IMR-90 (cell line): ENCODE results near the gene APEX1. TPM values are rescaled to one million over a fixed set of nuclear protein-coding genes. Genes with fewer than 3 reads are reported as not detected.
A peak's percentile ranks its signal among the peaks of the same experiment; 100 is the strongest.

Experiments
- ATAC-seq: fragments of 200-7000 bp; cut with Tn5 transposase; 2 replicates; pipeline ENCODE4 v1.9.1; 2020; ENCODE audit warnings: low read depth, mild to moderate bottlenecking, moderate library complexity
- BruUV-seq: library from RNA; stranded (reverse); fragments of 400-500 nt; replicated peaks from 2 replicates; lab custom pipeline; 2021; lab: Mats Ljungman, UMichigan
- CTCF ChIA-PET: fragments of 300-600 bp; formaldehyde crosslinking; extraction: SDS; loops from one replicate; lab custom pipeline; 2021; ENCODE audit warnings: antibody characterized with exemption; lab: Yijun Ruan, JAX
- POLR2A ChIA-PET: fragments of 300-600 bp; sonication (Branson Sonifier 250); formaldehyde crosslinking; loops from one replicate; lab custom pipeline; 2022; ENCODE audit warnings: antibody characterized with exemption; ENCODE audit not compliant: unreplicated experiment; lab: Charles Lee
- DNase-seq: peaks from one replicate; pipeline ENCODE4 v3.0.0; 2013
- H2AFZ ChIP-seq: replicated peaks from 2 replicates; pipeline ENCODE3; 2013; ENCODE audit warnings: low read length, mild to moderate bottlenecking; ENCODE audit not compliant: poor library complexity
- H2AK5ac ChIP-seq: 2 replicates; pipeline ENCODE4 v1.6.1; 2013; ENCODE audit warnings: low read depth, low read length, inconsistent platforms
- H2AK9ac ChIP-seq: replicated peaks from 2 replicates; pipeline ENCODE3; 2013; ENCODE audit warnings: mild to moderate bottlenecking, low read depth, low read length, moderate library complexity; ENCODE audit not compliant: poor library complexity
- H2BK120ac ChIP-seq: 2 replicates; pipeline ENCODE4 v1.6.1; 2013; ENCODE audit warnings: low read depth, low read length, inconsistent platforms
- H2BK15ac ChIP-seq: 3 replicates; pipeline ENCODE4 v1.6.1; 2013; ENCODE audit warnings: low read depth, low read length, inconsistent platforms
- H2BK20ac ChIP-seq: 2 replicates; pipeline ENCODE4 v1.6.1; 2013; ENCODE audit warnings: low read depth, mild to moderate bottlenecking, inconsistent platforms, low read length, moderate library complexity
- H2BK5ac ChIP-seq: 2 replicates; pipeline ENCODE4 v1.6.1; 2013; ENCODE audit warnings: mild to moderate bottlenecking, low read depth, low read length, inconsistent platforms; ENCODE audit not compliant: poor library complexity, severe bottlenecking
- H3K14ac ChIP-seq: replicated peaks from 2 replicates; pipeline ENCODE4 v1.6.1; 2013; ENCODE audit warnings: low read depth, low read length, inconsistent platforms
- H3K18ac ChIP-seq: 2 replicates; pipeline ENCODE4 v1.6.1; 2013; ENCODE audit warnings: low read depth, low read length, control low read depth
- H3K23ac ChIP-seq: 2 replicates; pipeline ENCODE4 v1.6.1; 2013; ENCODE audit warnings: low read depth, low read length, inconsistent platforms
- H3K27ac ChIP-seq: 2 replicates; pipeline ENCODE4 v1.5.1; 2013; ENCODE audit warnings: mild to moderate bottlenecking, control low read depth, low read length; ENCODE audit not compliant: insufficient read depth
- H3K27me3 ChIP-seq: 2 replicates; pipeline ENCODE4 v1.6.1; 2013; ENCODE audit warnings: low read length; ENCODE audit not compliant: control insufficient read depth, insufficient read depth
- H3K36me3 ChIP-seq: 2 replicates; pipeline ENCODE4 v1.6.1; 2013; ENCODE audit warnings: low read length, mixed read lengths; ENCODE audit not compliant: control insufficient read depth, insufficient read depth
- H3K4ac ChIP-seq: 2 replicates; pipeline ENCODE4 v1.6.1; 2013; ENCODE audit warnings: low read depth, low read length, inconsistent platforms
- H3K4me1 ChIP-seq: 2 replicates; pipeline ENCODE4 v1.6.1; 2013; ENCODE audit warnings: low read length, mixed read lengths; ENCODE audit not compliant: control insufficient read depth, insufficient read depth
- H3K4me2 ChIP-seq: 2 replicates; pipeline ENCODE4 v1.6.1; 2013; ENCODE audit warnings: low read depth, mild to moderate bottlenecking, control low read depth, low read length, moderate library complexity
- H3K4me3 ChIP-seq: 2 replicates; pipeline ENCODE4 v1.5.1; 2013; ENCODE audit warnings: low read depth, mild to moderate bottlenecking, control low read depth, low read length, moderate library complexity; ENCODE audit not compliant: insufficient read depth
- H3K56ac ChIP-seq: 2 replicates; pipeline ENCODE4 v1.6.1; 2013; ENCODE audit warnings: low read length, inconsistent platforms; ENCODE audit not compliant: insufficient read depth; ENCODE audit errors: extremely low read depth
- H3K79me1 ChIP-seq, 2 experiments: 2 replicates each; pipeline ENCODE4 v1.6.1; 2013; ENCODE audit warnings: low read length in 2 of 2, inconsistent platforms in 1 of 2, low read depth in 1 of 2
- H3K9ac ChIP-seq: 2 replicates; pipeline ENCODE4 v1.6.1; 2013; ENCODE audit warnings: low read depth, low read length, control low read depth
- H3K9me1 ChIP-seq: 2 replicates; pipeline ENCODE4 v1.6.1; 2013; ENCODE audit warnings: low read length, inconsistent platforms; ENCODE audit not compliant: insufficient read depth
- H3K9me3 ChIP-seq: 2 replicates; pipeline ENCODE4 v1.6.1; 2013; ENCODE audit warnings: low read length; ENCODE audit not compliant: control insufficient read depth, insufficient read depth
- H4K20me1 ChIP-seq: 2 replicates; pipeline ENCODE4 v1.6.1; 2013; ENCODE audit warnings: low read length, inconsistent platforms; ENCODE audit not compliant: insufficient read depth
- H4K5ac ChIP-seq: 2 replicates; pipeline ENCODE4 v1.6.1; 2013; ENCODE audit warnings: mild to moderate bottlenecking, low read depth, low read length, control low read depth
- H4K8ac ChIP-seq, 2 experiments: 2 replicates each; pipeline ENCODE4 v1.6.1; 2013; ENCODE audit warnings: low read depth in 2 of 2, low read length in 2 of 2, control low read depth in 1 of 2, inconsistent platforms in 1 of 2
- H4K91ac ChIP-seq: 2 replicates; pipeline ENCODE4 v1.6.1; 2013; ENCODE audit warnings: low read depth, low read length, inconsistent platforms; ENCODE audit not compliant: insufficient read depth
- BHLHE40 ChIP-seq: fragments of 150-350 bp; IDR thresholded peaks from 2 replicates; pipeline ENCODE4 v1.6.1; 2016; ENCODE audit warnings: mild to moderate bottlenecking, low read depth, low read length
- CEBPB ChIP-seq: IDR thresholded peaks from 2 replicates; pipeline ENCODE4 v1.6.1; 2012; ENCODE audit warnings: low read depth, low read length, improper control_type of control experiment
- CHD1 ChIP-seq: IDR thresholded peaks from 2 replicates; pipeline ENCODE4 v1.6.1; 2012; ENCODE audit warnings: low read depth, low read length, improper control_type of control experiment
- ELK1 ChIP-seq: fragments of 150-350 bp; IDR thresholded peaks from 2 replicates; pipeline ENCODE4 v1.6.1; 2016; ENCODE audit warnings: low read depth, mild to moderate bottlenecking, low read length, moderate library complexity, borderline replicate concordance
- FOS ChIP-seq: fragments of 150-350 bp; IDR thresholded peaks from 2 replicates; pipeline ENCODE4 v1.6.1; 2016; ENCODE audit warnings: low read depth, low read length
- MAFK ChIP-seq: IDR thresholded peaks from 2 replicates; pipeline ENCODE4 v1.6.1; 2012; ENCODE audit warnings: low read depth, low read length, improper control_type of control experiment
- MAZ ChIP-seq: IDR thresholded peaks from 2 replicates; pipeline ENCODE4 v1.6.1; 2012; ENCODE audit warnings: low read depth, mild to moderate bottlenecking, low read length, improper control_type of control experiment, moderate library complexity, borderline replicate concordance
- MXI1 ChIP-seq: IDR thresholded peaks from 2 replicates; pipeline ENCODE4 v1.6.1; 2012; ENCODE audit warnings: low read depth, mild to moderate bottlenecking, low read length, moderate library complexity, borderline replicate concordance
- NFE2L2 ChIP-seq: fragments of 150-350 bp; IDR thresholded peaks from 2 replicates; pipeline ENCODE4 v1.6.1; 2016; ENCODE audit warnings: low read depth, mild to moderate bottlenecking, low read length
- POLR2A ChIP-seq: IDR thresholded peaks from 2 replicates; pipeline ENCODE4 v1.6.1; 2012; ENCODE audit warnings: mild to moderate bottlenecking, low read depth, low read length
- RAD21 ChIP-seq: IDR thresholded peaks from 2 replicates; pipeline ENCODE4 v1.6.1; 2012; ENCODE audit warnings: low read length, improper control_type of control experiment
- RCOR1 ChIP-seq: IDR thresholded peaks from 2 replicates; pipeline ENCODE4 v1.6.1; 2012; ENCODE audit warnings: mild to moderate bottlenecking, low read length, improper control_type of control experiment; ENCODE audit not compliant: insufficient replicate concordance
- RFX5 ChIP-seq: IDR thresholded peaks from 2 replicates; pipeline ENCODE4 v1.8.0; 2012; ENCODE audit warnings: low read depth, mild to moderate bottlenecking, low read length, moderate library complexity
- SMC3 ChIP-seq: fragments of 150-350 bp; IDR thresholded peaks from 2 replicates; pipeline ENCODE4 v1.6.1; 2016; ENCODE audit warnings: low read depth, mild to moderate bottlenecking, antibody characterized with exemption, low read length, moderate library complexity
- WGBS, 2 experiments: methylation state at CpG; one replicate each; pipeline versions ENCODE4 v1.1.5 to v1.1.7; 2013; ENCODE audit warnings: missing lambda C conversion rate in 2 of 2; ENCODE audit not compliant: insufficient read length in 1 of 2; ENCODE audit errors: extremely low coverage in 2 of 2; 5-methylcytosine and 5-hydroxymethylcytosine counted together
- dilution Hi-C: fragments of 300-500 bp; cut with HindIII; formaldehyde crosslinking; loops from one replicate; pipeline ENCODE4 v1.14.3; 2018; ENCODE audit warnings: low sequenced_read_pairs; ENCODE audit not compliant: unreplicated experiment
- in situ Hi-C: fragments of 300-500 bp; cut with MboI; formaldehyde crosslinking; loops from 3 replicates; pipeline ENCODE4 v1.14.3; 2019; ENCODE audit warnings: low sequenced_read_pairs, inconsistent platforms, mixed read lengths
- intact Hi-C: fragments of 100-400 bp; cut with micrococcal nuclease; formaldehyde crosslinking; loops from 2 replicates; pipeline ENCODE4 v1.10.0; 2022
- polyA plus RNA-seq, 3 experiments: library from polyadenylated mRNA; depleted of rRNA; stranded (reverse); fragments of >200 nt; gene quantifications; 2 replicates each; pipeline ENCODE4 v1.2.3, GENCODE V29; 2012; ENCODE audit warnings: low replicate concordance in 1 of 3
- total RNA-seq: library from RNA; depleted of rRNA; stranded (reverse); fragments of >200 nt; gene quantifications from 2 replicates; pipeline ENCODE4 v1.2.3, GENCODE V29; 2012
- TF ChIP-seq, protein P1 (sequence below): fragments of 150-350 bp; IDR thresholded peaks from 2 replicates; pipeline ENCODE4 v1.6.1; 2017; ENCODE audit warnings: mild to moderate bottlenecking, antibody characterized with exemption, low read length, low read depth
- TF ChIP-seq, protein P2 (sequence below): conservative IDR thresholded peaks from 2 replicates; pipeline ENCODE4 v1.5.1; 2012; ENCODE audit warnings: mild to moderate bottlenecking, low read depth, low read length, improper control_type of control experiment

APEX1 gene
- total and polyA plus RNA-seq, 2 of the 4 experiments (the other 2 are of a cell fraction) = 125 to 241 TPM

DNA sequence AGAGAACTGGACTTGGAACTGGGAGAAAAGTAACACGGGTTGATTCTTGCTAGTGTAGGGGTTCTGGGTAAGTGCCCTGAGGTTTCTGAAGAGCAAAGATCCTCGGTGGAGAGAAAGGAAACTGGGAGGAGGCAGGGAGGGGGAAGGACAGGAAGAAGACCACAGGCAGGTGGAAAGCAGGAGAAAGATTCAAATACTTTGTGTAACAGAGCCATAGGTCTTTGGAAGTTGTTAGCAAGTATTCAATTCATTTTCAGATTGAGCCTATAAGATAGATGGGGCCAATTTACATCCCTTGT lies 15.5 kb downstream of the APEX1 start:
- no peak overlapping the region for H3K14ac ChIP-seq
- H4K20me1 ChIP-seq = no peaks in the 10 kb centered on the region
- no CpG with 5 or more reads among the region's 2 CpGs for WGBS, 2 experiments
- H4K91ac ChIP-seq = no peak overlapping the region
- POLR2A ChIA-PET = no interaction called here
- H3K9me3 ChIP-seq = no peaks in the 10 kb centered on the region
- 0 out of 2 replicates have a peak overlapping the region, but pooled peaks have one; percentile 72 for H3K4ac ChIP-seq
- TF ChIP-seq NFE2L2 (no peak), BHLHE40 (no peak), RAD21 (no peak), FOS (no peak), CHD1 (no peak), ELK1 (no peak), MAZ (no peak), CEBPB (no peak), RCOR1 (no peak), MAFK (no peak), MXI1 (no peak), RFX5 (no peak), SMC3 (no peak), POLR2A (no peak)
- TF ChIP-seq, protein P1, sequence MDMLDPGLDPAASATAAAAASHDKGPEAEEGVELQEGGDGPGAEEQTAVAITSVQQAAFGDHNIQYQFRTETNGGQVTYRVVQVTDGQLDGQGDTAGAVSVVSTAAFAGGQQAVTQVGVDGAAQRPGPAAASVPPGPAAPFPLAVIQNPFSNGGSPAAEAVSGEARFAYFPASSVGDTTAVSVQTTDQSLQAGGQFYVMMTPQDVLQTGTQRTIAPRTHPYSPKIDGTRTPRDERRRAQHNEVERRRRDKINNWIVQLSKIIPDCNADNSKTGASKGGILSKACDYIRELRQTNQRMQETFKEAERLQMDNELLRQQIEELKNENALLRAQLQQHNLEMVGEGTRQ = no peak
- TF ChIP-seq, protein P2, sequence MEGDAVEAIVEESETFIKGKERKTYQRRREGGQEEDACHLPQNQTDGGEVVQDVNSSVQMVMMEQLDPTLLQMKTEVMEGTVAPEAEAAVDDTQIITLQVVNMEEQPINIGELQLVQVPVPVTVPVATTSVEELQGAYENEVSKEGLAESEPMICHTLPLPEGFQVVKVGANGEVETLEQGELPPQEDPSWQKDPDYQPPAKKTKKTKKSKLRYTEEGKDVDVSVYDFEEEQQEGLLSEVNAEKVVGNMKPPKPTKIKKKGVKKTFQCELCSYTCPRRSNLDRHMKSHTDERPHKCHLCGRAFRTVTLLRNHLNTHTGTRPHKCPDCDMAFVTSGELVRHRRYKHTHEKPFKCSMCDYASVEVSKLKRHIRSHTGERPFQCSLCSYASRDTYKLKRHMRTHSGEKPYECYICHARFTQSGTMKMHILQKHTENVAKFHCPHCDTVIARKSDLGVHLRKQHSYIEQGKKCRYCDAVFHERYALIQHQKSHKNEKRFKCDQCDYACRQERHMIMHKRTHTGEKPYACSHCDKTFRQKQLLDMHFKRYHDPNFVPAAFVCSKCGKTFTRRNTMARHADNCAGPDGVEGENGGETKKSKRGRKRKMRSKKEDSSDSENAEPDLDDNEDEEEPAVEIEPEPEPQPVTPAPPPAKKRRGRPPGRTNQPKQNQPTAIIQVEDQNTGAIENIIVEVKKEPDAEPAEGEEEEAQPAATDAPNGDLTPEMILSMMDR = no peak
- no peak overlapping the region for H2AK9ac ChIP-seq
- no peak overlapping the region for H3K18ac ChIP-seq
- peak overlapping the region; percentile 88; the same call in 1 of the 2 replicates for H3K4me3 ChIP-seq
- peaks cover 15 to 17% of the 10 kb centered on the region in 2 experiments for H3K79me1 ChIP-seq
- no peak overlapping the region; the same call in 1 of the 2 replicates for H3K56ac ChIP-seq
- peak overlapping the region; percentile 88 for H2AFZ ChIP-seq
- dilution Hi-C loops (no loop called here), intact Hi-C loops (no loop called here), in situ Hi-C loops (loop anchor here (25.0 kb wide), 1 partner anchor 617 kb away; the partner anchor contains the start of gene ZNF219)
- peak overlapping the region; percentile 53 to 73; a peak in 3 of 4 replicates for H4K8ac ChIP-seq
- DNase-seq (no peak), ATAC-seq (no peak)
- peak overlapping the region; percentile 73 for H3K23ac ChIP-seq
- peaks cover 5% of the 10 kb centered on the region for H3K36me3 ChIP-seq
- H2BK15ac ChIP-seq = no peak overlapping the region
- no peak overlapping the region; the same call in 1 of the 2 replicates for H2AK5ac ChIP-seq
- H3K9me1 ChIP-seq = peaks cover 7% of the 10 kb centered on the region
- no peak overlapping the region for H2BK120ac ChIP-seq
- H4K5ac ChIP-seq = no peak overlapping the region
- no peak overlapping the region for H2BK5ac ChIP-seq
- BruUV-seq = no TSS peak
- peak overlapping the region; percentile 95 for H3K4me2 ChIP-seq
- peaks cover 4% of the 10 kb centered on the region; the same call in 1 of the 2 replicates for H3K4me1 ChIP-seq
- no peaks in the 10 kb centered on the region for H3K27me3 ChIP-seq
- peak overlapping the region; percentile 75; the same call in 1 of the 2 replicates for H3K9ac ChIP-seq
- H2BK20ac ChIP-seq = no peak overlapping the region
- CTCF ChIA-PET = no interaction called here
- no peak overlapping the region; the same call in 1 of the 2 replicates for H3K27ac ChIP-seq
